ENCODE measurements around the gene SSNA1.

SSNA1 gene, protein sequence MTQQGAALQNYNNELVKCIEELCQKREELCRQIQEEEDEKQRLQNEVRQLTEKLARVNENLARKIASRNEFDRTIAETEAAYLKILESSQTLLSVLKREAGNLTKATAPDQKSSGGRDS

DNA sequence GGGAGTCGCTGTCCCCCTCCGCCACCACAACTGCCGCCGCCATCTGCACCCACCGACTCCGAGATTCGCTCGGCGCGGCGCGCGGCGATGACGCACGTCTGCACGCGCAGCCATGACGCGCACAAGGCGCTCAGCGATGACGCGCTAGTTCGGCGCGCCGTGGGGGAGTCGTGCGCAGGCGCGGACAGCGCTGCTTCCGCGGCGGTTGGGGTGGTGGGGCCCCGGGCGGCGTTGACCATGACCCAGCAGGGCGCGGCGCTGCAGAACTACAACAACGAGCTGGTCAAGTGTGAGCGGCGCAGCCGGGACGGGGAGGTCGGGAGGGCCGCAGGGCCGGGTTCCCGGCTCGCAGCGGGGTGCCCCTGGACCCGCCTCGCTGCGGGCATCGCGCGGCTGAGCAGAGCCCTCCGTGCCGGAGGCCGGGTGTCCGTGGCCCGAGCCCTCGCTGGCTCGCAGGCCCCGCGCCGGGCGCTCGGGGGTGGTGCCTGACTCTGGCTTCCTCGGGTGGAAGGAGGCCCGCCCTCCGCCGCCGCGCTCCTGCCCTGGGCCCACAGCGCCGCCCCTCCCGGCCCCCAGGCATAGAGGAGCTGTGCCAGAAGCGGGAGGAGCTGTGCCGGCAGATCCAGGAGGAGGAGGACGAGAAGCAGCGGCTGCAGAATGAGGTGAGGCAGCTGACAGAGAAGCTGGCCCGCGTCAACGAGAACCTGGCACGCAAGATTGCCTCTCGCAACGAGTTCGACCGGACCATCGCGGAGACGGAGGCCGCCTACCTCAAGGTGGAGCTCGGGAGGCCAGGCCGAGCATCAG lies at the start of gene SSNA1, which contains the start of gene ANAPC2:
Gene SSNA1, plus strand, starts transcription at position 187 of the 807 bp plus-strand sequence. Its CDS starts 51 bp downstream, at position 238.
Gene ANAPC2, minus strand, starts transcription at position 71 of the 807 bp plus-strand sequence. Its CDS starts 28 bp downstream, at position 43.
- peak; percentile 98 for DNase-seq

DNA sequence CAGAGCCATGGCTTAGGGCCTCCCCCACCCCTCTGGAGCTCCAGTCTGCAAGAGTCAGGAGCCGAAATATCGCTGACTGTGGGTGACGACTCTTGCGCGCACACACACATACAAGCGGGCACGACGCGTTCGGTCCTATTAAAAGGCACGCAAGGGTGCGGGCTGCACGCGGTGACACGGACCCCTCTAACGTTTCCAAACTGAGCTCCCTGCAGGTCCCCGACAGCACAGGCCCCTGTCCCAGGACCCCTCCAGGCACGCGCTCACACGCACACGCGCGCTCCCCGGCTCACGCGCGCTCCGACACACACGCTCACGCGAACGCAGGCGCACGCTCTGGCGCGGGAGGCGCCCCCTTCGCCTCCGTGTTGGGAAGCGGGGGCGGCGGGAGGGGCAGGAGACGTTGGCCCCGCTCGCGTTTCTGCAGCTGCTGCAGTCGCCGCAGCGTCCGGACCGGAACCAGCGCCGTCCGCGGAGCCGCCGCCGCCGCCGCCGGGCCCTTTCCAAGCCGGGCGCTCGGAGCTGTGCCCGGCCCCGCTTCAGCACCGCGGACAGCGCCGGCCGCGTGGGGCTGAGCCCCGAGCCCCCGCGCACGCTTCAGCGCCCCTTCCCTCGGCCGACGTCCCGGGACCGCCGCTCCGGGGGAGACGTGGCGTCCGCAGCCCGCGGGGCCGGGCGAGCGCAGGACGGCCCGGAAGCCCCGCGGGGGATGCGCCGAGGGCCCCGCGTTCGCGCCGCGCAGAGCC lies 49.6 kb upstream of the SSNA1 start, which contains the start of gene GRIN1:
Gene GRIN1, plus strand, starts transcription at position 433 of the 746 bp plus-strand sequence. CDS start 333 bp downstream, outside the sequence.
- peak; percentile 63 for DNase-seq

DNA sequence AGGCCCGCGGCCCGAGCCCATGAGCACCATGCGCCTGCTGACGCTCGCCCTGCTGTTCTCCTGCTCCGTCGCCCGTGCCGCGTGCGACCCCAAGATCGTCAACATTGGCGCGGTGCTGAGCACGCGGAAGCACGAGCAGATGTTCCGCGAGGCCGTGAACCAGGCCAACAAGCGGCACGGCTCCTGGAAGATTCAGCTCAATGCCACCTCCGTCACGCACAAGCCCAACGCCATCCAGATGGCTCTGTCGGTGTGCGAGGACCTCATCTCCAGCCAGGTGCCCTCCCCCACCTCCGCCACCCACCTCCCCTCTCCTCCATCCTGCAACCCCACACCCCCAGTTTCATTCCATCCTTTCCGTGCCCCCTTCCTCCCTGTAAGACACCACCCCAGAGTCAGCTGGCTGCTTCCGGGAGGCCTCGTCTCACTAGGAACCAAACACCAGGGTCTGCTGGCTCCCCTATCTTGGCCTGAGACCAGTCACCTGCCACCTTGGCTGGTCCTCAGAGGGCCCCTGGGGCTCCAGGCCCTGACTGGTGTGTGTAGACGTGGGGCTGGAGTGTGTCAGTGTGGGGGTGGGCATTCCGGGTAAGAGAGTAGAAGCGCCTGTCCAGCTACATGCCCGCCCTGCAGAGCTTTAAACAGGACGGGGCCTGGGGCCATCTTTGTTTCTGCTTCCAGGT lies 48.9 kb upstream of the SSNA1 start:
- no peak for DNase-seq

DNA sequence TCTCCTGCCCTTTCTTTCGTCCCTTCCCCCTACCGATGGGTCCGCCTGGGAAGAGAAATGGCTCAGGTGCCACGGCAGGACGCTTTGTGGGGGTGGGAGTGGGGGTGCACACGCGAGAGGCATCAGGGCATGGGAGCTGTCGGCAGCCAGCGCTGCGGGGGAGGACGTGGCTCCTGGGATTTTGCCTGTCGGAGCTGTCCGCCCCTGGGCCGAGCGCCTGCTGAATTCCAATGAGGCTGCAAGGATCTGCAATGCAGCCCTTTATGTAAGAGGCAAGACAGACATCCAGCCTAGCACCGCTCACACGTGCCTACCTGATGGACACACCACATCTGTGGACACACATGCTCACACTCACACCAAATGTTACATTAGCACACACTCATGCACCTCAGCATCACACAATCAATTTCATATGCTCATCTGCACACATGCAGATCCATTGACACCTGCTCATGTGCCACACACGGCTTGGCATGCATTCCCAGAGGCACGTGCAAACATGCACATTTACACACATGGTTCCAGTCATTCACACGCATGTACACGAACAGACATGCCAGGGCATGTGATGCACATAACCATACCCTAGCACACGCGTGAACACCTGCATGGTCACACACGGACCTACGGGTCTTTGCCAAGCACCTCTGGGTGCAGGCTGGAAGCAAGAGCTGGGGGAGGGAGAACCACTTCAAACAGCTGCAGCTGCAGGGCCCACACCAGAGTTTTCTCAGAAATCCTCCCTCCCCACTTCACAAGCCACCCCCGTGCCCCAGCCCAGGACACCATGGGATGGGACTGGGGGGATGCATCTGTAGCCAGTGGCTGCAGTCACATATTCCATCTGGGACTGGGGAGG lies 48.1 kb upstream of the SSNA1 start:
- DNase-seq: no peak

DNA sequence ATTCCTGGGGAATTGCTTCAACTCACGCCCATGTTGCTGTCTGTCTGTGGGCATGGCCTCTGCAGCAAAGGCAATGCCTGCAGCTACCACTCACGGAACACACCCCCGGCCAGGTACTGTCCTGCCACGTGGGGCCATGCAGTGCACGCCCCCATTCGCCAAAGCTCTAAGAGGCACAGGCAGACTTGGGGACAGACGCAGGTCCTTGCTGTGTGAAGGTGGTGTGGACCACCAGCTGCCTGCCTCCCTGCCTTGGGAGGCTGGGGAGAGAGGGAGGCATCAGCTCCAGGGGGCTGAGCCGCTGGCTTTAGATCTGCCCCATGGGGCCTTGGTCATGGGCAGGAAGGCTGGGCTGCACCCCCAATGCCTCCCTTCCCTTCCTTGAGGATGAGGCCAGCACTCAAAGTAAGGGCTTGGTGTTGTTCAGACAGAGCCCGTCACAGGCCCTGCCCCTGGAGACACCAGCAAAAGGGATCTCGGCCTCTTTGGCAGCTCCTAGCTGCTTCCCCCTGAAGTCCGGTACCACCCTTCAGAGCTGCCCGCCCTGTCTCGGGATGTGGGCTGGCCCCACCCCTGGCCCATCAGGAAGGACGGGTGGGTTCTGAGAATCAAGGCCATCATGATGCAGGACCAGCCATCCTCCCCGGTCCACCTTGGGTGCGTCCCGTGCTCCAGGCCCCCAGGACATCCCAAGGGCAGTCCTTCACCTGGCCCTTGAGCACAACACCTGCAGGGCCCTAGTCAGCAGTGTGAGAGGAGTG lies 47.2 kb upstream of the SSNA1 start:
- no peak for DNase-seq

DNA sequence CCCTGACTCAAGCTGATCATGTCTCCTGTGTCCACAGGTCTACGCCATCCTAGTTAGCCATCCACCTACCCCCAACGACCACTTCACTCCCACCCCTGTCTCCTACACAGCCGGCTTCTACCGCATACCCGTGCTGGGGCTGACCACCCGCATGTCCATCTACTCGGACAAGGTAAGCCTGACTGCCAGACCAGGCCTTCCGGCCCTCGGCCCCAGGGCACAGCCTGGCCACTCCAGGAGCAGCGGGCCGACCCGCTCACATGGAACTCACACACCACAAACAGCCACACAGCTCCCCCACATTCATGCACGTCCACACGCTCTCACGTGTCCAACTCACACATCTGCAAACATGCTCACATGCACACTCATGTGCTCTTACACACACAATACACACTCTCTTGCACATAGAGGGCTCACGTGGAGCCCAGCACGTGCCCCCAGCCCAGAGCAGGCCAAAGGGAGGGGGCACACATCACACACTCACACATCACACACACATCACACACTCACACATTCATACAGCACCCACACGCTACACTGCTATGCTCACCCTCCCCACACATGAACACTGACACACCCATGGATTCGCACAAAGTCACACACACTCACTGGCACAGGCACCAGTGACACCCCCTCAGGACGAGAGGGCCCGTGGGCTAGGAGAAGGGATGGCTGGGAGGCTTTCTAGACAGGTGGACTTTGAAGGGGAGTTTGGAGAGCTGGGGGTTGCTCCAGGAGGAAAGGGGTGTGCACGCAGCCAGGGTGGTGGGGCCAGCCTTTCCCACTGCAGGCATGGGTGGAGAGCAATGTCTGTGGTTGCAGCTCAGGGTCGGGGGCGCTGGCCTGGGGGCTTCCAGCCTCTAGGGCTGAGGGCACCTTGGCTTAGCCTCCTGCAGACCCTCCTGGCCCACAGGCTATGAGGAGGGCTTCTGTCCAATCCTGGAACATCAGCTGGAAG lies 46.2 kb upstream of the SSNA1 start:
- no peak for DNase-seq

DNA sequence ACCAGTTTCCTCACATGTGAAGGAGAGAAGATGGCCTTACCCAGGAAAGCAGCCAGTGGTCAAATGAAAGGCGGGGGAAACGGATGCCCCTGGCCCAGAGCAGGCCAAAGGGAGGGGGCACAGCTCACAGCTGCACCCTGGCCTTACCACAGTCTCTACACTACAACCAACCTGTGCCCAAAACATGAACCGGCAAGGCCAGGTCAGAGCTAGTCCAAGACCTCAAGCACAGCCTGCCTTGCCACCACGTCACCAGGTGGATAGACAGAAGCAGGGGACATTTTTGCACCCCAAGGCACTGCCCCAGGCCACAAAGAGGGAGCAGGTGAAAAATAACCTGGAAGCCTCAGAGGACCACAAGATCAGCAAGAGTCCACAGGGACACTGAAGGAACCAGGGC lies 45.0 kb upstream of the SSNA1 start:
- DNase-seq: no peak

DNA sequence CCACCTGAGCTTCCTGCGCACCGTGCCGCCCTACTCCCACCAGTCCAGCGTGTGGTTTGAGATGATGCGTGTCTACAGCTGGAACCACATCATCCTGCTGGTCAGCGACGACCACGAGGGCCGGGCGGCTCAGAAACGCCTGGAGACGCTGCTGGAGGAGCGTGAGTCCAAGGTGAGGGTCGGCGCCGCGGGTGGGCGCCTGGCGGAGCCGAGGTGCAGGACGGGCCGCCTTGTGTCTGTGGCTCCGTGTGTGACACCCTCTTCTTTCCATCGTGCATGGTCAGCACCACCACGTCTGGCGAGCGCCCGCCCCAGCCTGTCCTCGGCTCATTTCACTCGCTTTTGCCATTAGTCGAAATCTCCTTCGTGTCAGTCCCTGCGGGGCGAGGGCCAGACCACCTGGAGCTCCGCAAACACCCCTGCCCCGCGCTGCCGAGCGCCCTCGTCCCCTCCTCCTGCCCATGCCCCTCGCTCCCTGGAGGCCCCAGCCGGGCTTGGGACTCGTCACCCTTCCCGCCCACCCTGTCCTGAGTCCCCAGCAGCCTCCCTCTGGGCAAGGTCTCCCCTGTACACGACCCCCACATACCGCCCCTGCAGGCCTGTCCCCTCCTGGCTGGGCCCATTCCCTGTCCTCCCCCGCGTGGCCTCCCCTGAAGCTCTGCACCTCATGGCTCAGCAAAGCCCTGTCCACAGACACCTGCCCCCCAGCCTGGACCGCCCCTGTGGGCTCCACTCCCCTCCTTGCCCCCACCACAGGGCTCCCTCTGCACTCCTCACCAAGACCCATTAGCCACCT lies 42.5 kb upstream of the SSNA1 start:
- DNase-seq: peak; percentile 52

DNA sequence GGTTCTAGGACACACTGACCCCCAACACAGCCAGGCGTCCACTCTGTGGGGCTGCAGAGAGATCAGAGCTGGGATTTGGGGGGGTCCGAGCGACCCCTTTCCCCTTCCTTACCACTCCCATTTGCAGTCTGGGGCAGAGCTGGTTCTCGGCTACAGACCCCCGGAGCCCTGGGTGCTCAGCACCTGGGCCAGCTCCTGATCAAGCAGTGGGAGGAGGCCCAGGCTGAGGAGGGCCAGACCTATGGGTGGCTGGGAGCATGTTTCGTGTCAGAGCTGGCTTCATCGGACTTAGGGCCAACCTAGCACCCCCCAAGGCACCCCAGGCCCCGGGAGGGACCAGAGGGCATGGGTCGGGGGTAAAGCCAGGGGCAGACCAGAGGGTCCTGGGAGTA lies 42.0 kb upstream of the SSNA1 start:
- DNase-seq: no peak

DNA sequence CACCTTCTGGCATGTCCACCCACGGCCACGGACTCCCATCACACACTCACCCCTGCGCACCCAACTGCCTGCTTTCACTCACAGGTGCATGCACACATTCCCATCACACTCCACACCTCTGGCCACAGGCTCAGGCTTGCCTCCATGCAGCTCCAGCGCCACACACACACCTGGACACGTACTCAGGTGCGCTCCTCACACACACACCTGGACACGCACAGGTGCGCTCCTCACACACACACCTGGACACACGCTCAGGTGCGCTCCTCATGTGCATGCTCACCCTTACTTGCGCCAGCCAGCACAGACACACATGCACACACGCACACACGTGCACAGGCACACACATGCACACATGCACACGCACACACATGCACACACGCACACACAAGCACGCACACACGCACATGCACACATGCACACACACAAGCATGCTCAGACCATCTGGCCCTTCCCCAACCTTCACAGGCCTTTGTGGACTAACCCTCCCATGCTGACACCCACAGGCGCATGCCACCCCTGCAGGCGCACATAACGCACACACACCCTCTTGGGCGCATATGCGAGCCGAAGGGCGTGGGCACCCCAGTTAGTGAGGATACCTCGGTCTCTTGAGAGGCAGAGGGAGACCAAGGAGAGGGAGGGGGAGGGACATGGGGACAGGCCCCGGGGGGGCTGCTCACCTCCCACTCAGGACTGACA lies 41.2 kb upstream of the SSNA1 start:
- peak; percentile 63 for DNase-seq

DNA sequence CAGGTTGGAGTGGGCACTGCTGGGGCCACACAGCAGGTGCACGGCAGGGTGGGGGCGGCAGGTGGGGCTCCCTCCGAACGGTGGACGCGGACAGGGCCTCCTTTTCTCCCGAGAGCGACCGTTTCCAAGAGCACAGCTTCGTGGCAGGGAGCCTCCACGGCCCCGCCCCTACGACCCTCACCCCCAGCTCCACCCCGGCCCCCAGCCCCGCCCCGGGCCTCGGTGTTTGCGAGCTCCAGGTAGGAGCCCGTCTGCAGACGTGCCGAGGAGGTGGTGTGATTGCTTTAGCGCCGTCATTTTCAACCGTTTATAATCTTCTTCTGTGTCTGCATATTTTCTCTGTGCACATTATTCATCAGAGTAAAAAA lies 40.7 kb upstream of the SSNA1 start:
- no peak for DNase-seq

DNA sequence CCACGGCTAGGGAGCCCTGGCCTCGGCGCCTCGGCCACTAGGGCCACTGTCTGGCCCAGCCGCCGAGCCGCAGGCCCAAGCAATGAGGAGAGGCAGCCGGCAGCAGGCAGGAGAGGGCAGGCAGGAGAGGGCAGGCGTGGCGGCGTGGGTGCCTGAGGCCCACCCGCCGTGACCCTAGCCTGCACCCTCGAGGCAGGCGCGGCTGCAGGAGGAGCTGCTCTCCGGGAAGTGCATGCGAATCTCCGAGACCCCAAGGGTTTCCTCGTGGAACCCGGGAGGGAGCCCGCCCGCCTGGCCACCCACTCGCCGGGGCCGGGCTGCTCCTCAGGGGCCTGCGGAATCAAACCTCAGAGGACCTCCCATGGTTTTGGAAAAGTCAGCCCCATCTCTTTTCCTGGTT lies 40.2 kb upstream of the SSNA1 start:
- peak; percentile 48 for DNase-seq

DNA sequence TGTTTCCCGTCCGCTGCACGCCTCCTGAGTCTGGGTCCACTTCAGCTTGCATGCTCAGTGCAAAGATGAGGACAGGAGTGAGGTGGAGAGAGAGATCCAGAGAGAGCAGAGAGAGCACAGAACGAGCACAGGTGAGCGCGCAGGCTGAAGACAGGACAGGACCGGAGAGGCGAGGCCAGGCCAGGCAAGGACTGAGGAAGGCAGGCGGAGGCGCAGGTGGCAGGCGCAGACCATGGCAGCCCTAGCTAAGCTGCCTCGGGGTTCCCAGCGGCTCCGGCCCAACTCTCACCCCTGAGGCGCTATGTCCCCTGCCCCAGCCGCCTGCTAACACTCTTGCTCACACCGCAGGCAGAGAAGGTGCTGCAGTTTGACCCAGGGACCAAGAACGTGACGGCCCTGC lies 39.8 kb upstream of the SSNA1 start:
- DNase-seq: peak; percentile 89

DNA sequence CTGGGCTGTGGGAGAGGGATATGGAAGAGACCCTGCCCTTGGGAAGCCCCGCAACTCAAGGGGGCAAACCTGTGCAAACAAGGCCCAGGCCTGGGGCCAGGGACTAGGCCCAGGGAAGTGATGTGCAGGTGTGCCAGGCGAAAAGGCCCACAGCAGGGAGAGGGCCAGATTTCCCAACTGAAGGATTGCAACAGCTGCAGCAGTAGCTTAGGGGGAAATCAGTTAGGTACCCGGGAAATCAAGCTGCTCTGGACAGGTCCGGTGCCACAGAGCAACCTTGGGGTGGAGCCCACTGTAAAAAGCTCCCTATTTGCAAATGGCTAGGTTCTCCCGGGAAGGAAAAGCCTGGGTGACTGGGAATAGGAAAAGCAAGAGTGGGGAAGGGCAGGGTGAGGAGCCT lies 39.1 kb upstream of the SSNA1 start:
- DNase-seq: no peak

DNA sequence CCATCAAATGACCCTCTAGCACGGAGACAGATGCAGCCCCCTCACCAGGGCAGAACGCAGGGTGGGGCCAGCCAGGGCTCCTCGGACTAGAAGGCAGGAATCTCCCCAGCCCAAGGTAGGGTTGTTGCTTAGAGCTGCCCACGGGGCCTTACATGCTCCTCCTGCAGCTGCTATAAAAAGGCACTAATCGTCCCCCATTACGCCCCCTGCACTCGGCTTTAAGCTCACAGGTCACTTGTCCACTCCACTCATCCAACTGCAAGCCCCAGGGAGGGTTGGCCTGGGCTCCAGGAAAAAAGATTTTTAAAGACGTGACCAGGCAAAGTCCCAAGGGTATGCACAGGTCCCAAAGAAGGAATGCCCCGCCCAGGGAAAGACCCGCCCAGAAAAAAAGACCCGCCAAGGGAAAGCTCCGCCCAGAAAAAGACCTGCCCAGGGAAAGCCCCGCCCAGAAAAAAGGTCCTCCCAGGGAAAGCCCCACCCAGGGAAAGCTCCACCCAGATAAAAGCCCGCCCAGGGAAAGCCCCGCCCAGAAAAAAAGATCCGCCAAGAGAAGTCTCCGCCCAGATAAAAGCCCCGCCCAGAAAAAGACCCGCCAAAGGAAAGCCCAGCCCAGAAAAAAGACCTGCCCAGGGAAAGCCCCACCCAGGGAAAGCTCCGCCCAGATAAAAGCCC lies 38.4 kb upstream of the SSNA1 start:
- DNase-seq: no peak

DNA sequence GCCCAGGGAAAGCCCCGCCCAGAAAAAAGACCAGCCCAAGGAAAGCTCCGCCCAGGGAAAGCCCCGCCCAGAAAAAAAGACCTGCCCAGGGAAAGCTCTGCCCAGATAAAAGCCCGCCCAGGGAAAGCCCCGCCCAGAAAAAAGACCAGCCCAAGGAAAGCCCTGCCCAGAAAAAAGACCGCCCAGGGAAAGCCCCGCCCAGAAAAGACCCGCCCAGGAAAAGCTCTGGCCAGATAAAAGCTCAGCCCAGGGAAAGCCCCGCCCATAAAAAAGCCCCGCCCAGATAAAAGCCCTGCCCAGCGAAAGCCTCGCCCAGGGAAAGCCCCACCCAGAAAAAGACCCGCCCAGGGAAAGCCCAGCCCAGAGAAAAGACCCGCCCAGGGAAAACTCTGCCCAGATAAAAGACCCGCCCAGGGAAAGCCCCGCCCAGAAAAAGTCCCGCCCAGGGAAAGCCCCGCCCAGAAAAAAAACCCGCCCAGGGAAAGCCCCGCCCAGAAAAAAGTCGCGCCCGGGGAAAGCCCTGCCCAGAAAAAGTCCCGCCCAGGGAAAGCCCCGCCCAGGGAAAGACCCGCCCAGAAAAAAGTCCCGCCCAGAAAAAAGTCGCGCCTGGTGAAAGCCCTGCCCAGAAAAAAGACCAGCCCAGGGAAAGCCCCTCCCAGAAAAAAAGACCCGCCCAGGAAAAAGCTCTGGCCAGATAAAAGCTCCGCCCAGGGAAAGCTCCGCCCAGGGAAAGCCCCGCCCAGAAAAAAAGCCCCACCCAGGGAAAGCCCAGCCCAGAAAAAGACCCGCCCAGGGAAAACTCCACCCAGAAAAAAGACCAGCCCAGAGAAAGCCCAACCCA lies 37.6 kb upstream of the SSNA1 start:
- DNase-seq: peak; percentile 59

DNA sequence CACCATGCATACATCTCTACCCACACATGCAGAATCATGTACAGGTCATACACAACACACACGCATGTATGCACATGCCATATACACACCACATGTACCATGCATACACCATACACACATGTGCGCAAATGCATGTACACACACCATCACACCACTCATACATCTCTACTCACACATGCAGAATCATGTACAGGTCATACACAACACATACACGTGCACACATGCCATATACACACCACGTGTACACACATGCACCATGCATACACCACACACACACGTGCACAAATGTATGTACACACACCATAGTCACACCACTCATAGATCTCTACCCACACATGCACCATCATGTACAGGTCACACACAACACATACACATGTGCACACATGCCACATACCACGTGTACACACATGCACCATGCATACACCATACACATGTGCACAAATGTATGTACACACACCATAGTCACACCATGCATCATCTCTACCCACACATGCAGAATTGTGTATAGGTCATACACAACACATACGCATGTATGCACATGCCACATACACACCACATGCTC lies 35.6 kb upstream of the SSNA1 start:
- no peak for DNase-seq
